HepG2 (cell line): ENCODE results near the gene TAF1A. TPM values are rescaled to one million over a fixed set of nuclear protein-coding genes. Genes with fewer than 3 reads are reported as not detected.

Source experiments
- ATAC-seq: fragments of 200-7000 bp; cut with Tn5 transposase; 3 replicates; pipeline ENCODE4 v1.9.1; 2020; ENCODE audit warnings: mild to moderate bottlenecking, moderate library complexity
- BruUV-seq: library from RNA; stranded (reverse); fragments of 400-500 nt; replicated peaks from 2 replicates; lab custom pipeline; 2021; lab: Mats Ljungman, UMichigan
- CTCF ChIA-PET: fragments of 300-600 bp; formaldehyde crosslinking; extraction: SDS; loops from one replicate; lab custom pipeline; 2021; ENCODE audit warnings: low total read pairs, inconsistent platforms, low intra/inter-chr PET ratio; lab: Yijun Ruan, JAX
- POLR2A ChIA-PET: fragments of 350-600 bp; sonication (Branson Sonifier 250); formaldehyde crosslinking; loops from one replicate; lab custom pipeline; 2020; ENCODE audit warnings: antibody characterized with exemption, inconsistent platforms; lab: Yijun Ruan, JAX
- DNase-seq: peaks from one replicate; pipeline ENCODE4 v3.0.0-alpha.2; 2015; ENCODE audit warnings: low spot score
- FAIRE-seq: peaks from 3 replicates; lab custom pipeline; 2011; peaks lifted over from hg19 to GRCh38; lab: Jason Lieb, UNC
- H2AFZ ChIP-seq: one replicate; pipeline ENCODE4 v1.6.1; 2011; ENCODE audit warnings: low read length, inconsistent platforms
- H3K27ac ChIP-seq: fragments of 300-600 bp; 3 replicates; pipeline ENCODE4 v1.8.0; 2011; ENCODE audit warnings: mixed run types, mild to moderate bottlenecking, mixed read lengths, low read length, inconsistent platforms; ENCODE audit not compliant: insufficient read depth; ENCODE audit errors: extremely low read length
- H3K27me3 ChIP-seq, 2 experiments: fragments of 200-600 bp in 1 of 2; 2 replicates in 1 of 2; 3 replicates in 1 of 2; pipeline versions ENCODE4 v1.6.0 to v1.8.0; 2011; ENCODE audit warnings: low read length in 2 of 2, mild to moderate bottlenecking in 2 of 2, moderate library complexity in 2 of 2, inconsistent platforms in 1 of 2; ENCODE audit not compliant: insufficient read depth in 2 of 2, control insufficient read depth in 1 of 2
- H3K36me3 ChIP-seq, 2 experiments: fragments of 200-600 bp in 1 of 2; replicated peaks in 1 of 2; 2 replicates in 1 of 2; 3 replicates in 1 of 2; pipeline versions ENCODE4 v1.5.1 to v1.8.0; 2011; ENCODE audit warnings: low read length in 2 of 2, inconsistent platforms in 1 of 2; ENCODE audit not compliant: insufficient read depth in 2 of 2, control insufficient read depth in 1 of 2
- H3K4me1 ChIP-seq: 2 replicates; pipeline ENCODE4 v1.5.1; 2012; ENCODE audit warnings: low read length, inconsistent platforms; ENCODE audit not compliant: insufficient read depth
- H3K4me2 ChIP-seq: 2 replicates; pipeline ENCODE4 v1.6.0; 2011; ENCODE audit warnings: low read depth, low read length, inconsistent platforms
- H3K4me3 ChIP-seq, 3 experiments: fragments of 200-600 bp in 1 of 3; sonication (generic), shearing (Covaris generic) in 1 of 3; replicated peaks in 1 of 3; 2 replicates each; pipeline ENCODE4 v1.5.1; 2011 to 2016; ENCODE audit warnings: low read length in 3 of 3, inconsistent platforms in 2 of 3, low read depth in 2 of 3, mild to moderate bottlenecking in 2 of 3, control low read depth in 1 of 3, mixed read lengths in 1 of 3; ENCODE audit not compliant: insufficient read depth in 1 of 3
- H3K79me2 ChIP-seq: one replicate; pipeline ENCODE4 v1.6.1; 2011; ENCODE audit warnings: low read length, inconsistent platforms; ENCODE audit not compliant: insufficient read depth
- H3K9ac ChIP-seq: 2 replicates; pipeline ENCODE4 v1.6.0; 2011; ENCODE audit warnings: mild to moderate bottlenecking, low read depth, low read length, inconsistent platforms; ENCODE audit not compliant: insufficient read depth
- H3K9me3 ChIP-seq: 2 replicates; pipeline ENCODE4 v1.5.1; 2012; ENCODE audit warnings: mild to moderate bottlenecking, low read length
- H4K20me1 ChIP-seq: 2 replicates; pipeline ENCODE4 v1.6.0; 2011; ENCODE audit warnings: inconsistent platforms, mild to moderate bottlenecking, low read length, moderate library complexity; ENCODE audit not compliant: insufficient read depth
- BORCS8-MEF2B ChIP-seq: sonication (generic); formaldehyde crosslinking; IDR thresholded peaks from 2 replicates; pipeline ENCODE4 v1.8.0; 2022; ENCODE audit warnings: mild to moderate bottlenecking, missing genetic modification reagents
- BRCA1 ChIP-seq: sonication (generic); formaldehyde crosslinking; IDR thresholded peaks from 2 replicates; pipeline ENCODE4 v1.4.0; 2020; ENCODE audit warnings: missing genetic modification reagents
- CENPT ChIP-seq: sonication (generic); formaldehyde crosslinking; IDR thresholded peaks from 2 replicates; pipeline ENCODE4 v1.8.0; 2022; ENCODE audit warnings: low read depth, mild to moderate bottlenecking, moderate library complexity, missing genetic modification reagents
- ELF4 ChIP-seq: sonication (generic); formaldehyde crosslinking; IDR thresholded peaks from 2 replicates; pipeline ENCODE4 v1.5.0; 2020; ENCODE audit warnings: missing genetic modification reagents, mild to moderate bottlenecking, moderate library complexity, borderline replicate concordance
- NAIF1 ChIP-seq: sonication (generic); formaldehyde crosslinking; IDR thresholded peaks from 2 replicates; pipeline ENCODE4 v1.5.0; 2020; ENCODE audit warnings: mild to moderate bottlenecking, missing genetic modification reagents, borderline replicate concordance
- RXRA ChIP-seq: sonication (generic); formaldehyde crosslinking; IDR thresholded peaks from 2 replicates; pipeline ENCODE4 v1.5.1; 2020; ENCODE audit warnings: missing genetic modification reagents
- SCMH1 ChIP-seq: sonication (generic); formaldehyde crosslinking; IDR thresholded peaks from 2 replicates; pipeline ENCODE4 v1.9.0; 2021; ENCODE audit warnings: missing genetic modification reagents, mild to moderate bottlenecking, borderline replicate concordance
- SMAD1 ChIP-seq: sonication (generic); formaldehyde crosslinking; IDR thresholded peaks from 2 replicates; pipeline ENCODE4 v1.4.0; 2020; ENCODE audit warnings: missing genetic modification reagents, low read depth, mild to moderate bottlenecking, borderline replicate concordance
- TSC22D2 ChIP-seq: sonication (generic); formaldehyde crosslinking; IDR thresholded peaks from 2 replicates; pipeline ENCODE4 v1.5.1; 2020; ENCODE audit warnings: missing genetic modification reagents, mild to moderate bottlenecking, borderline replicate concordance
- ZGPAT ChIP-seq: IDR thresholded peaks from 2 replicates; pipeline ENCODE4 v1.6.1; 2016; ENCODE audit warnings: mild to moderate bottlenecking
- ZNF33B ChIP-seq: sonication (generic); formaldehyde crosslinking; IDR thresholded peaks from 2 replicates; pipeline ENCODE4 v1.5.1; 2020; ENCODE audit warnings: mild to moderate bottlenecking, missing genetic modification reagents
- ZNF75D ChIP-seq: sonication (generic); formaldehyde crosslinking; IDR thresholded peaks from 2 replicates; pipeline ENCODE4 v1.8.1; 2023; ENCODE audit warnings: missing genetic modification reagents, mild to moderate bottlenecking, borderline replicate concordance
- ZSCAN5A ChIP-seq: sonication (generic); formaldehyde crosslinking; IDR thresholded peaks from 2 replicates; pipeline ENCODE4 v1.8.0; 2022; ENCODE audit warnings: mild to moderate bottlenecking, missing genetic modification reagents, borderline replicate concordance
- ZSCAN9 ChIP-seq: IDR thresholded peaks from 2 replicates; pipeline ENCODE4 v1.6.1; 2016; ENCODE audit warnings: borderline replicate concordance
- WGBS: methylation state at CpG from one replicate; pipeline ENCODE4 v1.1.6; 2017; ENCODE audit warnings: low lambda C conversion rate; 5-methylcytosine and 5-hydroxymethylcytosine counted together
- in situ Hi-C: cut with HindIII; loops from 2 replicates; pipeline ENCODE4 v1.10.0; 2017; ENCODE audit warnings: low pct_unique_long_range_greater_than_20kb; ENCODE audit not compliant: extremely low pct_ligation_motif_present
- intact Hi-C: fragments of 100-400 bp; cut with micrococcal nuclease; formaldehyde crosslinking; loops from one replicate; pipeline ENCODE4 v1.10.0; 2022; ENCODE audit not compliant: unreplicated experiment
- polyA plus RNA-seq, 8 experiments: library from polyadenylated mRNA; depleted of rRNA in 3 of 8; stranded (reverse) in 7 of 8; unstranded in 1 of 8; fragments of >200 nt; fragmentation: Illumina TruSeq in 4 of 8; extraction: Trizol in 4 of 8; gene quantifications; 2 replicates each; pipeline versions ENCODE4 v1.2.1 to v1.2.3, GENCODE V29; 2011 to 2016; ENCODE audit warnings: low read depth in 4 of 8, missing spikeins in 1 of 8, mixed read lengths in 1 of 8; ENCODE audit not compliant: insufficient read depth in 1 of 8
- total RNA-seq, 5 experiments: library from RNA; depleted of rRNA; stranded (reverse); fragments of >200 nt; fragmentation: Illumina TruSeq; extraction: Trizol; gene quantifications; 2 replicates each; pipeline ENCODE4 v1.2.3, GENCODE V29; 2016; ENCODE audit warnings: low read depth in 1 of 5
- TF ChIP-seq, protein P1 (sequence below): IDR thresholded peaks from 2 replicates; pipeline ENCODE4 v1.6.1; 2018; ENCODE audit warnings: missing genetic modification reagents, mild to moderate bottlenecking, missing compliant biosample characterization

The TAF1A gene
- total and polyA plus RNA-seq, 2 of the 13 experiments (the other 11 are each of a cell fraction or from before 2014, with no cell fraction given) = 3.3 to 10.7 TPM

DNA sequence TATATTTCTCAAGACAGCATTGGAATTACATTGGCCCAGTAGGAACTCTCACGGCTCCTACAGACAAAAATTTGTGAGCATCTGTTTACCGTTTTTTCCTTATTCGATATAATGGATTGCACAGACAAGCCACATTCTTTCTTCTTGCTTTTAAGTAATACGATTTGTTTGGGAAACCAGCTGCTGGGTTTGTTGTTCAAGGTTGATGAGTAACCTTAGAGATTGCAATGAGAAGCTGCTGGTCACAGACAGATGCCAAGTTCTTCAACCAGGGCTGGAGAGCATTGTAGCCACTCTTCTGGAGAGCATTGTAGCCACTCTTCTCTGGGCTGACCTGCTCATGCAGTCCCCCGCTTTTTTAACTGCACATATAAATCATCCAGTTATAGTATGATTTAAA lies 26.8 kb upstream of the TAF1A start:
- in situ Hi-C loops = no loop called here
- H2AFZ ChIP-seq = no peak overlapping the region
- POLR2A ChIA-PET = no interaction called here
- no peak overlapping the region for H3K27ac ChIP-seq
- BruUV-seq = no TSS peak
- 0 out of 2 replicates have a peak, but pooled peaks cover 6% of the 10 kb centered on the region for H4K20me1 ChIP-seq
- peak overlapping the region; percentile 79 for H3K4me2 ChIP-seq
- H3K9me3 ChIP-seq = no peaks in the 10 kb centered on the region
- peaks cover 17% of the 10 kb centered on the region for H3K79me2 ChIP-seq
- peak; percentile 22 for DNase-seq
- TF ChIP-seq ELF4 (CRISPR knock-in tag) = no peak
- no peak for TF ChIP-seq RXRA (CRISPR knock-in tag)
- no peak for TF ChIP-seq BORCS8-MEF2B
- TF ChIP-seq, all 625 proteins: peak for 0
- Histone ChIP-seq H3K36me3 (no peaks in the 10 kb centered on the region; a peak in 1 of 5 replicates), H3K4me1 (peaks cover 38% of the 10 kb centered on the region), H3K4me3 (no peak overlapping the region), H3K9ac (no peak overlapping the region), H3K27me3 (no peaks in the 10 kb centered on the region; a peak in 1 of 5 replicates)
- no peak for ATAC-seq
- intact Hi-C loops = loop anchor here (5.0 kb wide), 2 partner anchors 69 to 1829 kb away; partner anchors contain the start of genes HHIPL2 and MTARC1
- 9% methylated on average over 5 of the region's 5 CpGs for WGBS
- no peak for FAIRE-seq
- CTCF ChIA-PET = no interaction called here

DNA sequence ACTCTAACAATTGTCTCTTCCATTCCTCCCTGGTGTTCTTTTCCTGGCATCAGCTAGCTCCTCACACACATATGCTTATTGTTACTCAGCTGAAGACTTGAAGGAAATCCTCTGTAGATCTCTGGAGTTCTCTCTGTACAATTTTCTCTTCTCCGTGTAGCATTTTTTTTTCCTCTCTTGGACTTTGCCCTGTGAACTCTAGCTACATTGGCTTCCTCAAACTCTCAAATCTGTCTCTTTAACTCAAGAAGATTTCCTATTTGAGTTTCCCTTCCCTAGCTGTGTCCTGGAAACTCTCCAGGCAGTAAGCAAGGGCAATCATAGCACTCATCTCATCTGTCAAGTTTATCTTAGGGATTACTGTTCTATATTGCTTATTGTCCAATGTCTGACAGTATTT lies 23.9 kb upstream of the TAF1A start:
- ATAC-seq (no peak), FAIRE-seq (no peak), DNase-seq (no peak)
- Histone ChIP-seq H3K36me3 (no peaks in the 10 kb centered on the region), H3K4me1 (peaks cover 22% of the 10 kb centered on the region), H3K27me3 (no peaks in the 10 kb centered on the region; a peak in 1 of 5 replicates), H3K27ac (no peak overlapping the region), H2AFZ (no peak overlapping the region), H3K79me2 (peaks cover 2% of the 10 kb centered on the region), H3K9ac (no peak overlapping the region), H3K4me3 (no peak overlapping the region), H4K20me1 (0 out of 2 replicates have a peak, but pooled peaks cover 1% of the 10 kb centered on the region), H3K9me3 (no peaks in the 10 kb centered on the region), H3K4me2 (no peak overlapping the region)
- POLR2A ChIA-PET = no interaction called here
- BruUV-seq = no TSS peak
- CTCF ChIA-PET = no interaction called here
- intact Hi-C loops = no loop called here
- WGBS = 5% methylated on average over 1 of the region's 1 CpG
- in situ Hi-C loops = no loop called here
- TF ChIP-seq SCMH1 (CRISPR knock-in tag) (no peak), BRCA1 (CRISPR knock-in tag) (no peak), TSC22D2 (CRISPR knock-in tag) (no peak), ZNF33B (no peak), ZSCAN9 (CRISPR knock-in tag) (no peak), CENPT (CRISPR knock-in tag) (no peak), NAIF1 (CRISPR knock-in tag) (no peak), ZNF75D (CRISPR knock-in tag) (no peak), SMAD1 (CRISPR knock-in tag) (no peak), ZSCAN5A (no peak), ZGPAT (no peak)
- TF ChIP-seq, protein P1, sequence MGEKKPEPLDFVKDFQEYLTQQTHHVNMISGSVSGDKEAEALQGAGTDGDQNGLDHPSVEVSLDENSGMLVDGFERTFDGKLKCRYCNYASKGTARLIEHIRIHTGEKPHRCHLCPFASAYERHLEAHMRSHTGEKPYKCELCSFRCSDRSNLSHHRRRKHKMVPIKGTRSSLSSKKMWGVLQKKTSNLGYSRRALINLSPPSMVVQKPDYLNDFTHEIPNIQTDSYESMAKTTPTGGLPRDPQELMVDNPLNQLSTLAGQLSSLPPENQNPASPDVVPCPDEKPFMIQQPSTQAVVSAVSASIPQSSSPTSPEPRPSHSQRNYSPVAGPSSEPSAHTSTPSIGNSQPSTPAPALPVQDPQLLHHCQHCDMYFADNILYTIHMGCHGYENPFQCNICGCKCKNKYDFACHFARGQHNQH (CRISPR knock-in tag) = no peak
